ENCODE data around the gene SYNM.
"Not testable (repeated sequence)": the region's sequence is repeated elsewhere in the genome, so short reads cannot be mapped to it uniquely, and the experiment has no call there.

SYNM gene

GRCh38 chr15:99110581-99111320 lies 5.9 kb downstream of the SYNM start:
- H3K4me3 ChIP-seq (ENCODE audit: low read length): no peak overlapping the region
- DNase-seq (ENCODE audit: low read depth): peak; percentile 61
- no peak overlapping the region for H3K9ac ChIP-seq (ENCODE audit: low read length)
- H3K9me3 ChIP-seq (ENCODE audit: control insufficient read depth, low read length): no peaks in the 10 kb centered on the region
- H3K4me1 ChIP-seq (ENCODE audit: control insufficient read depth, insufficient read depth, low read length): peaks cover 32% of the 10 kb centered on the region
- H3K27me3 ChIP-seq (replicated peaks; ENCODE audit: control insufficient read depth, insufficient read depth, low read length): no peaks in the 10 kb centered on the region
- H3K36me3 ChIP-seq (ENCODE audit: control insufficient read depth, insufficient read depth, low read length, severe bottlenecking): peaks cover 8% of the 10 kb centered on the region

GRCh38 chr15:99111641-99112040 lies 6.8 kb downstream of the SYNM start:
- not testable (repeated sequence) for DNase-seq (ENCODE audit: low read depth); H3K9ac ChIP-seq (ENCODE audit: low read length)

GRCh38 chr15:99113547-99114271 lies 8.8 kb downstream of the SYNM start:
- peaks cover 8% of the 10 kb centered on the region for H3K36me3 ChIP-seq (ENCODE audit: control insufficient read depth, insufficient read depth, low read length, severe bottlenecking)
- H3K4me1 ChIP-seq (ENCODE audit: control insufficient read depth, insufficient read depth, low read length): peaks cover 14% of the 10 kb centered on the region
- no peak for DNase-seq (ENCODE audit: low read depth)
- H3K9ac ChIP-seq (ENCODE audit: low read length): no peak overlapping the region
- no peaks in the 10 kb centered on the region for H3K27me3 ChIP-seq (replicated peaks; ENCODE audit: control insufficient read depth, insufficient read depth, low read length)
- no peak overlapping the region for H3K4me3 ChIP-seq (ENCODE audit: low read length)
- no peaks in the 10 kb centered on the region for H3K9me3 ChIP-seq (ENCODE audit: control insufficient read depth, low read length)

More at GRCh38 chr15:99111641-99112040, 6.8 kb downstream of the SYNM start:
- not testable (repeated sequence) for H3K27me3 ChIP-seq (replicated peaks; ENCODE audit: control insufficient read depth, insufficient read depth, low read length); H3K36me3 ChIP-seq (ENCODE audit: control insufficient read depth, insufficient read depth, low read length, severe bottlenecking); H3K4me3 ChIP-seq (ENCODE audit: low read length); H3K9me3 ChIP-seq (ENCODE audit: control insufficient read depth, low read length)
- peaks cover 23% of the 10 kb centered on the region for H3K4me1 ChIP-seq (ENCODE audit: control insufficient read depth, insufficient read depth, low read length)

GRCh38 chr15:99114511-99115299 lies 9.8 kb downstream of the SYNM start:
- Histone ChIP-seq H3K4me1 (ENCODE audit: control insufficient read depth, insufficient read depth, low read length) (peaks cover 14% of the 10 kb centered on the region), H3K9ac (ENCODE audit: low read length) (no peak overlapping the region), H3K4me3 (ENCODE audit: low read length) (no peak overlapping the region), H3K27me3 (replicated peaks; ENCODE audit: control insufficient read depth, insufficient read depth, low read length) (no peaks in the 10 kb centered on the region), H3K36me3 (ENCODE audit: control insufficient read depth, insufficient read depth, low read length, severe bottlenecking) (peaks cover 8% of the 10 kb centered on the region), H3K9me3 (ENCODE audit: control insufficient read depth, low read length) (no peaks in the 10 kb centered on the region)
- DNase-seq (ENCODE audit: low read depth): no peak

GRCh38 chr15:99115300-99116215 lies 10.7 kb downstream of the SYNM start:
- DNase-seq (ENCODE audit: low read depth): no peak
- Histone ChIP-seq H3K9me3 (ENCODE audit: control insufficient read depth, low read length) (no peaks in the 10 kb centered on the region), H3K9ac (ENCODE audit: low read length) (no peak overlapping the region), H3K36me3 (ENCODE audit: control insufficient read depth, insufficient read depth, low read length, severe bottlenecking) (peaks cover 8% of the 10 kb centered on the region), H3K27me3 (replicated peaks; ENCODE audit: control insufficient read depth, insufficient read depth, low read length) (no peaks in the 10 kb centered on the region), H3K4me1 (ENCODE audit: control insufficient read depth, insufficient read depth, low read length) (peaks cover 7% of the 10 kb centered on the region), H3K4me3 (ENCODE audit: low read length) (no peak overlapping the region)

GRCh38 chr15:99117111-99117510 lies 12.2 kb downstream of the SYNM start:
- Histone ChIP-seq H3K9ac (ENCODE audit: low read length) (no peak overlapping the region), H3K4me3 (ENCODE audit: low read length) (no peak overlapping the region), H3K36me3 (ENCODE audit: control insufficient read depth, insufficient read depth, low read length, severe bottlenecking) (peaks cover 8% of the 10 kb centered on the region), H3K9me3 (ENCODE audit: control insufficient read depth, low read length) (no peaks in the 10 kb centered on the region), H3K4me1 (ENCODE audit: control insufficient read depth, insufficient read depth, low read length) (no peaks in the 10 kb centered on the region), H3K27me3 (replicated peaks; ENCODE audit: control insufficient read depth, insufficient read depth, low read length) (no peaks in the 10 kb centered on the region)
- no peak for DNase-seq (ENCODE audit: low read depth)

GRCh38 chr15:99117563-99118257 lies 12.8 kb downstream of the SYNM start:
- H3K4me1 ChIP-seq (ENCODE audit: control insufficient read depth, insufficient read depth, low read length): no peaks in the 10 kb centered on the region
- no peak for DNase-seq (ENCODE audit: low read depth)
- no peaks in the 10 kb centered on the region for H3K27me3 ChIP-seq (replicated peaks; ENCODE audit: control insufficient read depth, insufficient read depth, low read length)
- H3K36me3 ChIP-seq (ENCODE audit: control insufficient read depth, insufficient read depth, low read length, severe bottlenecking): peaks cover 8% of the 10 kb centered on the region
- no peaks in the 10 kb centered on the region for H3K9me3 ChIP-seq (ENCODE audit: control insufficient read depth, low read length)
- no peak overlapping the region for H3K4me3 ChIP-seq (ENCODE audit: low read length)
- H3K9ac ChIP-seq (ENCODE audit: low read length): no peak overlapping the region

- H3K4me1 ChIP-seq (ENCODE audit: control insufficient read depth, insufficient read depth, low read length): peaks cover 5% of the 10 kb centered on the region
- no peak overlapping the region for H3K9ac ChIP-seq (ENCODE audit: low read length)
- H3K36me3 ChIP-seq (ENCODE audit: control insufficient read depth, insufficient read depth, low read length, severe bottlenecking): peaks cover 8% of the 10 kb centered on the region
- no peak overlapping the region for H3K4me3 ChIP-seq (ENCODE audit: low read length)
- DNase-seq (ENCODE audit: low read depth): no peak
- no peaks in the 10 kb centered on the region for H3K9me3 ChIP-seq (ENCODE audit: control insufficient read depth, low read length)
- no peaks in the 10 kb centered on the region for H3K27me3 ChIP-seq (replicated peaks; ENCODE audit: control insufficient read depth, insufficient read depth, low read length)
Measured at GRCh38 chr15:99118258-99118632, 13.4 kb downstream of the SYNM start.

- no peaks in the 10 kb centered on the region for H3K9me3 ChIP-seq (ENCODE audit: control insufficient read depth, low read length)
- no peak overlapping the region for H3K9ac ChIP-seq (ENCODE audit: low read length)
- peaks cover 2% of the 10 kb centered on the region for H3K36me3 ChIP-seq (ENCODE audit: control insufficient read depth, insufficient read depth, low read length, severe bottlenecking)
- no peak overlapping the region for H3K4me3 ChIP-seq (ENCODE audit: low read length)
- no peak for DNase-seq (ENCODE audit: low read depth)
- H3K27me3 ChIP-seq (replicated peaks; ENCODE audit: control insufficient read depth, insufficient read depth, low read length): no peaks in the 10 kb centered on the region
- peaks cover 10% of the 10 kb centered on the region for H3K4me1 ChIP-seq (ENCODE audit: control insufficient read depth, insufficient read depth, low read length)
Measured at GRCh38 chr15:99118801-99119546, 14.1 kb downstream of the SYNM start.
